Measurements from ENCODE around the gene AP1M1. TPM values are rescaled to one million over a fixed set of nuclear protein-coding genes. Genes with fewer than 3 reads are reported as not detected.

Gene AP1M1
- total RNA-seq, 1 donor from 2014 or later = 96.2 TPM

DNA sequence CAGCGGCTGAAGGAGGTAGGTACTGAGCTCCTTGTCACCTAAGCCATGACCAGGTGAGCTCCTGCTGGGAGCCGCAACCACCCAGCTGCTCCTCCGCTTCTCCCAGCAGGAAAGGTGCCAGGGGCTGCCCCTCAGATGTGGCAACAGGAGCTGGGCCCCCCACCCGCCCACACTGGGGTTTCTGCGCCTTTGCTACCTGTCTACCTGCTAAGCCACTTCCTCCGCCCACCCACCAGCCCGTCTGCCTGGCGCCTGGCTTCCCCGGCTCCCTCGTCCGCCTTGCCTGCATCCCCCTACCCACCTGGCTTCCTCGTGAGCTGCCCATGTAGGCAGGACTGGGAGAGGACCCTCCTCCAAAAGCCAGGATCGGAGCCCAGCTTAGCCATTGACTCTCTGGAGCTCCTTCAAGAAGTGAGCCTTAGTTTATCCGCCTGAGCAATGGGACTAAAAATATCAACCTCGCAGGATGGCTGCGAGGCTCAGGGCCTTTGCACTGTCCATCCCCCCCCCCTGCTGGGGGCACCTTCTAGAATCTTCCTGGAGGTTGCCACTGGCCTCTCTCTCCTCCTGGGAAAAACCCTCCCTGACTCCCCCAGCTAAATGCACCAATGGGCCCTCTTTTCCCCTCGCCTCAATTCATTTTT is 71.1 kb downstream of the AP1M1 start:
- Histone ChIP-seq H3K36me3 (ENCODE audit: control insufficient read depth, insufficient read depth, low read length) (no peaks in the 10 kb centered on the region), H3K27me3 (ENCODE audit: control insufficient read depth, insufficient read depth, low read length) (no peaks in the 10 kb centered on the region), H3K4me3 (ENCODE audit: low read depth, low read length) (no peak overlapping the region)
- no peak for DNase-seq (ENCODE audit: low read depth)
- TF ChIP-seq, protein P1, sequence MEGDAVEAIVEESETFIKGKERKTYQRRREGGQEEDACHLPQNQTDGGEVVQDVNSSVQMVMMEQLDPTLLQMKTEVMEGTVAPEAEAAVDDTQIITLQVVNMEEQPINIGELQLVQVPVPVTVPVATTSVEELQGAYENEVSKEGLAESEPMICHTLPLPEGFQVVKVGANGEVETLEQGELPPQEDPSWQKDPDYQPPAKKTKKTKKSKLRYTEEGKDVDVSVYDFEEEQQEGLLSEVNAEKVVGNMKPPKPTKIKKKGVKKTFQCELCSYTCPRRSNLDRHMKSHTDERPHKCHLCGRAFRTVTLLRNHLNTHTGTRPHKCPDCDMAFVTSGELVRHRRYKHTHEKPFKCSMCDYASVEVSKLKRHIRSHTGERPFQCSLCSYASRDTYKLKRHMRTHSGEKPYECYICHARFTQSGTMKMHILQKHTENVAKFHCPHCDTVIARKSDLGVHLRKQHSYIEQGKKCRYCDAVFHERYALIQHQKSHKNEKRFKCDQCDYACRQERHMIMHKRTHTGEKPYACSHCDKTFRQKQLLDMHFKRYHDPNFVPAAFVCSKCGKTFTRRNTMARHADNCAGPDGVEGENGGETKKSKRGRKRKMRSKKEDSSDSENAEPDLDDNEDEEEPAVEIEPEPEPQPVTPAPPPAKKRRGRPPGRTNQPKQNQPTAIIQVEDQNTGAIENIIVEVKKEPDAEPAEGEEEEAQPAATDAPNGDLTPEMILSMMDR (IDR thresholded peaks at IDR 0.05; ENCODE audit: insufficient read depth, low read length, poor library complexity, severe bottlenecking) = no peak

- TF ChIP-seq, protein P1 (IDR thresholded peaks at IDR 0.05; ENCODE audit: insufficient read depth, low read length, poor library complexity, severe bottlenecking) = no peak
- H3K4me3 ChIP-seq (ENCODE audit: low read depth, low read length) = no peak overlapping the region
- no peaks in the 10 kb centered on the region for H3K36me3 ChIP-seq (ENCODE audit: control insufficient read depth, insufficient read depth, low read length)
- DNase-seq (ENCODE audit: low read depth) = no peak
- H3K27me3 ChIP-seq (ENCODE audit: control insufficient read depth, insufficient read depth, low read length) = no peaks in the 10 kb centered on the region
These were observed 75.2 kb downstream of the AP1M1 start for GRCh38 chr19:16272945-16273344.

DNA sequence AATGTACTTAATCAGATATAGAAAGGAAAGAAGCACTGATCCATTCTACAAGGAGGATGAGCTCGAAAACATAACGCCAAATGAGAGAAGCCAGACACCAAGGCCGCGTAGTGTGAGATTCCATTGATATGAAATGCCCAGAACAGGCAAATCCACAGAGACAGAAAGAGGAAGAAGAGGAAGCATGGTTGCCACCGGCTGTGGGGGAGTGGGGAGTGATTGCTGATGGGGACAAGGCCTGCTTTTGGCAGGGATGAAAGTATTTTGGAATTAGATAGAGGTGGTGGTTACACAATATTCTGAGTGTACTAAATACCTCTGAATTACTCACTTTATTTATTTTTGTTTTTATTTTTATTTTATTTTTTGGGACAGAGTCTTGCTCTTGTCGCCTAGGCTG is 76.7 kb downstream of the AP1M1 start:
- H3K27me3 ChIP-seq (ENCODE audit: control insufficient read depth, insufficient read depth, low read length) = no peaks in the 10 kb centered on the region
- DNase-seq (ENCODE audit: low read depth) = no peak
- H3K36me3 ChIP-seq (ENCODE audit: control insufficient read depth, insufficient read depth, low read length) = no peaks in the 10 kb centered on the region
- TF ChIP-seq, protein P1 (IDR thresholded peaks at IDR 0.05; ENCODE audit: insufficient read depth, low read length, poor library complexity, severe bottlenecking) = no peak
- H3K4me3 ChIP-seq (ENCODE audit: low read depth, low read length) = no peak overlapping the region

GRCh38 chr19:16280306-16280705 is 82.6 kb downstream of the AP1M1 start:
- no peaks in the 10 kb centered on the region for H3K27me3 ChIP-seq (ENCODE audit: control insufficient read depth, insufficient read depth, low read length)
- no peak overlapping the region for H3K4me3 ChIP-seq (ENCODE audit: low read depth, low read length)
- DNase-seq (ENCODE audit: low read depth) = no peak
- TF ChIP-seq, protein P1 (IDR thresholded peaks at IDR 0.05; ENCODE audit: insufficient read depth, low read length, poor library complexity, severe bottlenecking) = no peak
- H3K36me3 ChIP-seq (ENCODE audit: control insufficient read depth, insufficient read depth, low read length) = no peaks in the 10 kb centered on the region

DNA sequence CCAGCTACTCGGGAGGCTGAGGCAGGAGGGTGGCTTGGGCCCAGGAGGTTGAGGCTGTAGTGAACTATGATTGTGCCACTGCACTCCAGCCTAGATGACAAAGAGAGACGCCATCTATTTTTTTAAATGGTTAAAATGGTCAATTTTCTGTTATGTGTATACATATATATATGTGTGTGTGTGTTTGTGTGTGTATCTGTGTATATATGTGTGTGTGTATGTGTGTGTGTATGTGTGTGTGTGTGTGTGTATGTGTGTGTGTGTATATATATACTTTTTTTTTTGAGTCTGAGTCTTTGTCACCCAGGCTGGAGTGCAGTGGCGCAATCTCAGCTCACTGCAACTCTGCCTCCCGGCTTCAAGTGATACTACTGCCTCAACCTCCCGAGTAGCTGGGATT is 84.0 kb downstream of the AP1M1 start:
- Histone ChIP-seq H3K27me3 (ENCODE audit: control insufficient read depth, insufficient read depth, low read length) (peaks cover 4% of the 10 kb centered on the region), H3K4me3 (ENCODE audit: low read depth, low read length) (no peak overlapping the region), H3K36me3 (ENCODE audit: control insufficient read depth, insufficient read depth, low read length) (no peaks in the 10 kb centered on the region)
- no peak for DNase-seq (ENCODE audit: low read depth)
- TF ChIP-seq, protein P1 (IDR thresholded peaks at IDR 0.05; ENCODE audit: insufficient read depth, low read length, poor library complexity, severe bottlenecking) = no peak

Data from kidney epithelial cell (primary cell).